Measurements from ENCODE around the gene CDH16. TPM values are rescaled to one million over a fixed set of nuclear protein-coding genes. Genes with fewer than 3 reads are reported as not detected.

CDH16 gene
- total and polyA plus RNA-seq, 2 donors from 2014 or later: 1,180 to 1,188 TPM

GRCh38 chr16:66891360-66891759 is 27.3 kb downstream of the CDH16 start:
- intact Hi-C loops (cut with DNase I): no loop called here
- Histone ChIP-seq H3K9ac (ENCODE audit: low read length in 3 of 3) (no peak overlapping the region), H3K27ac (ENCODE audit: low read depth in 2 of 2, low read length in 2 of 2) (no peak overlapping the region), H3K4me1 (ENCODE audit: control insufficient read depth in 2 of 3, insufficient read depth in 2 of 3, low read depth in 1 of 3, low read length in 3 of 3) (peaks cover 0 to 17% (median 11%) of the 10 kb centered on the region in 3 donors), H3K36me3 (ENCODE audit: control insufficient read depth in 2 of 3, insufficient read depth in 3 of 3, low read length in 3 of 3) (peaks cover 0 to 5% (median 0%) of the 10 kb centered on the region in 3 donors), H3K9me3 (ENCODE audit: control insufficient read depth in 2 of 3, insufficient read depth in 1 of 3, low read length in 3 of 3) (no peaks in the 10 kb centered on the region), H3K27me3 (ENCODE audit: control insufficient read depth, insufficient read depth, low read length) (no peaks in the 10 kb centered on the region), H3K4me3 (ENCODE audit: low read length in 3 of 3) (no peak overlapping the region)
- FAIRE-seq (no peak), DNase-seq (peak in 1 of 5 donors; percentile 6)
- TF ChIP-seq CTCF (IDR thresholded peaks at IDR 0.05; ENCODE audit: borderline replicate concordance, extremely low read depth, insufficient read depth): no peak

- TF ChIP-seq CTCF (IDR thresholded peaks at IDR 0.05; ENCODE audit: borderline replicate concordance, extremely low read depth, insufficient read depth): no peak
- FAIRE-seq: no peak
These were observed 27.9 kb downstream of the CDH16 start for GRCh38 chr16:66890799-66891198.

GRCh38 chr16:66889622-66890021 is 29.1 kb downstream of the CDH16 start:
- Histone ChIP-seq H3K9ac (ENCODE audit: low read length in 3 of 3) (no peak overlapping the region), H3K36me3 (ENCODE audit: control insufficient read depth in 2 of 3, insufficient read depth in 3 of 3, low read length in 3 of 3) (peaks cover 3 to 15% (median 10%) of the 10 kb centered on the region in 3 donors), H3K27ac (ENCODE audit: low read depth in 2 of 2, low read length in 2 of 2) (no peak overlapping the region), H3K4me3 (ENCODE audit: low read length in 3 of 3) (no peak overlapping the region), H3K27me3 (ENCODE audit: control insufficient read depth, insufficient read depth, low read length) (no peaks in the 10 kb centered on the region), H3K9me3 (ENCODE audit: control insufficient read depth in 2 of 3, insufficient read depth in 1 of 3, low read length in 3 of 3) (no peaks in the 10 kb centered on the region), H3K4me1 (ENCODE audit: control insufficient read depth in 2 of 3, insufficient read depth in 2 of 3, low read depth in 1 of 3, low read length in 3 of 3) (peaks cover 0 to 17% (median 15%) of the 10 kb centered on the region in 3 donors)
- TF ChIP-seq CTCF (IDR thresholded peaks at IDR 0.05; ENCODE audit: borderline replicate concordance, extremely low read depth, insufficient read depth): no peak
- DNase-seq: peak in 1 of 5 donors; percentile 2
- intact Hi-C loops (cut with DNase I): no loop called here
- FAIRE-seq: no peak

More at GRCh38 chr16:66890799-66891198, 27.9 kb downstream of the CDH16 start:
- H3K27ac ChIP-seq (ENCODE audit: low read depth in 2 of 2, low read length in 2 of 2): peak overlapping the region in 1 of 2 donors; percentile 51
- no peak overlapping the region for H3K9ac ChIP-seq (ENCODE audit: low read length in 3 of 3)
- H3K4me3 ChIP-seq (ENCODE audit: low read length in 3 of 3): no peak overlapping the region
- peak in 1 of 5 donors; percentile 18 for DNase-seq
- peaks cover 0 to 5% (median 0%) of the 10 kb centered on the region in 3 donors for H3K36me3 ChIP-seq (ENCODE audit: control insufficient read depth in 2 of 3, insufficient read depth in 3 of 3, low read length in 3 of 3)
- intact Hi-C loops (cut with DNase I): no loop called here
- H3K4me1 ChIP-seq (ENCODE audit: control insufficient read depth in 2 of 3, insufficient read depth in 2 of 3, low read depth in 1 of 3, low read length in 3 of 3): peaks cover 0 to 12% (median 11%) of the 10 kb centered on the region in 3 donors
- H3K27me3 ChIP-seq (ENCODE audit: control insufficient read depth, insufficient read depth, low read length): no peaks in the 10 kb centered on the region
- H3K9me3 ChIP-seq (ENCODE audit: control insufficient read depth in 2 of 3, insufficient read depth in 1 of 3, low read length in 3 of 3): no peaks in the 10 kb centered on the region
